Right lobe of liver (tissue), 4 donors: ENCODE measurements around the gene WAC.

Experiments used
- POLR2A ChIP-seq: fragments of 450-650 bp; IDR thresholded peaks from one replicate; pipeline ENCODE4 v1.6.1; 2017; ENCODE audit warnings: antibody characterized with exemption, mild to moderate bottlenecking
- TF ChIP-seq, protein P1 (sequence below), 4 donors: fragments of 200-600 bp in 3 of 4; fragments of 450-650 bp in 1 of 4; IDR thresholded peaks; one replicate each; pipeline versions ENCODE4 v1.5.1 to v1.8.0; 2016 to 2022; ENCODE audit warnings: antibody characterized with exemption in 4 of 4, mild to moderate bottlenecking in 2 of 4
- donor health status: DM: no; HTN: no; CAD: no.
- donor health status: DM: no; HTN: no; CAD: no.
- donor health status: DM: no; HTN: yes; CAD: no.

DNA sequence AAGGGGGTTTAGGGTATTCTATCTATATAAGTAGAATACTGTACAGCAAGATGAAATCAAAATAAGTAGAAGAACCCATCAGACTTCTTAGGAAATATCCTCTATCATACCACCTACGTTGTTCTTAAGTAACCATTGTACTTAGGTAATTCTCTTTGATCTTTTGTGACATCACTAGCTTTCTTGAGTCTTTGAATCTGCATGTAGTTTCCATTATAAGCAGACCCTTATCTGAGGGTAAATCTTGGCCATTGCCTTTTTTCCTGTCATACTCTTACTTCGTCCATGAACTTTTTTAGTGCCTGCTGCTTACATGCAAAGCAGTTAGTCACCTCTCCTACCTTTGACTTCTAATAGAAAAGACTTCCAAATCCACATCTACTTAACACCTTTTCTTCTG is 49.0 kb downstream of the WAC start:
- TF ChIP-seq, protein P1, sequence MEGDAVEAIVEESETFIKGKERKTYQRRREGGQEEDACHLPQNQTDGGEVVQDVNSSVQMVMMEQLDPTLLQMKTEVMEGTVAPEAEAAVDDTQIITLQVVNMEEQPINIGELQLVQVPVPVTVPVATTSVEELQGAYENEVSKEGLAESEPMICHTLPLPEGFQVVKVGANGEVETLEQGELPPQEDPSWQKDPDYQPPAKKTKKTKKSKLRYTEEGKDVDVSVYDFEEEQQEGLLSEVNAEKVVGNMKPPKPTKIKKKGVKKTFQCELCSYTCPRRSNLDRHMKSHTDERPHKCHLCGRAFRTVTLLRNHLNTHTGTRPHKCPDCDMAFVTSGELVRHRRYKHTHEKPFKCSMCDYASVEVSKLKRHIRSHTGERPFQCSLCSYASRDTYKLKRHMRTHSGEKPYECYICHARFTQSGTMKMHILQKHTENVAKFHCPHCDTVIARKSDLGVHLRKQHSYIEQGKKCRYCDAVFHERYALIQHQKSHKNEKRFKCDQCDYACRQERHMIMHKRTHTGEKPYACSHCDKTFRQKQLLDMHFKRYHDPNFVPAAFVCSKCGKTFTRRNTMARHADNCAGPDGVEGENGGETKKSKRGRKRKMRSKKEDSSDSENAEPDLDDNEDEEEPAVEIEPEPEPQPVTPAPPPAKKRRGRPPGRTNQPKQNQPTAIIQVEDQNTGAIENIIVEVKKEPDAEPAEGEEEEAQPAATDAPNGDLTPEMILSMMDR (IDR thresholded peaks at IDR 0.05): no peak
- no peak for TF ChIP-seq POLR2A
